Duodenal mucosa (tissue), 2 donors: ENCODE results near the gene SLC10A1.
"Not testable (repeated sequence)": the region's sequence is repeated elsewhere in the genome, so short reads cannot be mapped to it uniquely, and the experiment has no call there.

Experiments
- H3K27ac ChIP-seq: one replicate; pipeline ENCODE4 v1.7.0; 2013; ENCODE audit warnings: low read depth, low read length
- H3K27me3 ChIP-seq, 2 donors: one replicate each; pipeline ENCODE4 v1.7.0; 2013; ENCODE audit warnings: low read length in 2 of 2, control low read depth in 1 of 2; ENCODE audit not compliant: insufficient read depth in 2 of 2, control insufficient read depth in 1 of 2
- H3K36me3 ChIP-seq, 2 donors: one replicate each; pipeline ENCODE4 v1.7.0; 2013; ENCODE audit warnings: low read length in 2 of 2, control low read depth in 1 of 2; ENCODE audit not compliant: insufficient read depth in 2 of 2, control insufficient read depth in 1 of 2
- H3K4me1 ChIP-seq, 2 donors: one replicate each; pipeline ENCODE4 v1.7.0; 2013; ENCODE audit warnings: low read length in 2 of 2, control low read depth in 1 of 2; ENCODE audit not compliant: insufficient read depth in 2 of 2, control insufficient read depth in 1 of 2
- H3K4me3 ChIP-seq, 2 donors: one replicate each; pipeline ENCODE4 v1.7.0; 2013; ENCODE audit warnings: low read length in 2 of 2, low read depth in 1 of 2
- H3K9ac ChIP-seq, 2 donors: one replicate each; pipeline ENCODE4 v1.7.0; 2013; ENCODE audit warnings: low read length in 2 of 2, low read depth in 1 of 2
- H3K9me3 ChIP-seq, 2 donors: one replicate each; pipeline ENCODE4 v1.7.0; 2013; ENCODE audit warnings: low read length in 2 of 2, control low read depth in 1 of 2; ENCODE audit not compliant: control insufficient read depth in 1 of 2

Gene SLC10A1

GRCh38 chr14:69827560-69827959 lies 30.5 kb upstream of the SLC10A1 start:
- Histone ChIP-seq H3K36me3 (no peaks in the 10 kb centered on the region), H3K4me3 (no peak overlapping the region), H3K27ac (no peak overlapping the region), H3K9ac (no peak overlapping the region), H3K4me1 (no peaks in the 10 kb centered on the region), H3K9me3 (no peaks in the 10 kb centered on the region), H3K27me3 (no peaks in the 10 kb centered on the region)

GRCh38 chr14:69822456-69822855 lies 25.4 kb upstream of the SLC10A1 start:
- H3K9ac ChIP-seq: no peak overlapping the region

GRCh38 chr14:69820991-69821390 lies 23.9 kb upstream of the SLC10A1 start:
- no peaks in the 10 kb centered on the region for H3K4me1 ChIP-seq
- H3K9me3 ChIP-seq: no peaks in the 10 kb centered on the region
- no peak overlapping the region for H3K27ac ChIP-seq
- no peak overlapping the region for H3K9ac ChIP-seq
- H3K36me3 ChIP-seq: no peaks in the 10 kb centered on the region
- no peak overlapping the region for H3K4me3 ChIP-seq
- peaks cover 0 to 3% of the 10 kb centered on the region in 2 donors for H3K27me3 ChIP-seq

More at GRCh38 chr14:69822456-69822855, 25.4 kb upstream of the SLC10A1 start:
- Histone ChIP-seq H3K27ac (no peak overlapping the region), H3K27me3 (no peaks in the 10 kb centered on the region), H3K36me3 (no peaks in the 10 kb centered on the region), H3K4me3 (no peak overlapping the region), H3K9me3 (no peaks in the 10 kb centered on the region), H3K4me1 (no peaks in the 10 kb centered on the region)

- Histone ChIP-seq H3K36me3 (no peaks in the 10 kb centered on the region), H3K27ac (no peak overlapping the region), H3K27me3 (peaks cover 0 to 3% of the 10 kb centered on the region in 2 donors), H3K4me1 (no peaks in the 10 kb centered on the region), H3K9me3 (no peaks in the 10 kb centered on the region), H3K9ac (no peak overlapping the region), H3K4me3 (no peak overlapping the region)
These were observed 22.6 kb upstream of the SLC10A1 start for GRCh38 chr14:69819607-69820006.

- H3K4me1 ChIP-seq: no peaks in the 10 kb centered on the region
- peaks cover 0 to 3% of the 10 kb centered on the region in 2 donors for H3K27me3 ChIP-seq
- no peak overlapping the region for H3K27ac ChIP-seq
- H3K4me3 ChIP-seq: no peak overlapping the region
- H3K9me3 ChIP-seq: no peaks in the 10 kb centered on the region
- no peaks in the 10 kb centered on the region for H3K36me3 ChIP-seq
- no peak overlapping the region for H3K9ac ChIP-seq
These were observed 21.7 kb upstream of the SLC10A1 start for GRCh38 chr14:69818758-69819191.

GRCh38 chr14:69816216-69816615 lies 19.2 kb upstream of the SLC10A1 start:
- Histone ChIP-seq H3K4me1 (no peaks in the 10 kb centered on the region), H3K9ac (no peak overlapping the region), H3K9me3 (no peaks in the 10 kb centered on the region), H3K27me3 (peaks cover 0 to 3% of the 10 kb centered on the region in 2 donors), H3K27ac (no peak overlapping the region), H3K4me3 (no peak overlapping the region), H3K36me3 (no peaks in the 10 kb centered on the region)

- H3K9ac ChIP-seq: no peak overlapping the region
- no peaks in the 10 kb centered on the region for H3K9me3 ChIP-seq
- H3K4me3 ChIP-seq: no peak overlapping the region
- no peaks in the 10 kb centered on the region for H3K36me3 ChIP-seq
- no peak overlapping the region for H3K27ac ChIP-seq
- H3K27me3 ChIP-seq: peaks cover 0 to 3% of the 10 kb centered on the region in 2 donors
- no peaks in the 10 kb centered on the region for H3K4me1 ChIP-seq
These were observed 18.5 kb upstream of the SLC10A1 start for GRCh38 chr14:69815556-69815955.

GRCh38 chr14:69814397-69814796 lies 17.4 kb upstream of the SLC10A1 start:
- H3K36me3 ChIP-seq: no peaks in the 10 kb centered on the region
- H3K4me3 ChIP-seq: no peak overlapping the region
- peaks cover 1 to 2% of the 10 kb centered on the region in 2 donors for H3K4me1 ChIP-seq
- H3K9ac ChIP-seq: no peak overlapping the region
- H3K27ac ChIP-seq: no peak overlapping the region
- H3K27me3 ChIP-seq: peaks cover 0 to 3% of the 10 kb centered on the region in 2 donors
- H3K9me3 ChIP-seq: no peaks in the 10 kb centered on the region

- H3K9ac ChIP-seq, H3K4me3 ChIP-seq, H3K27me3 ChIP-seq, H3K4me1 ChIP-seq, H3K36me3 ChIP-seq, H3K27ac ChIP-seq, H3K9me3 ChIP-seq: not testable (repeated sequence)
These were observed 16.3 kb upstream of the SLC10A1 start for GRCh38 chr14:69813346-69813745.

- H3K4me3 ChIP-seq: no peak overlapping the region
- H3K9me3 ChIP-seq: no peaks in the 10 kb centered on the region
- no peak overlapping the region for H3K9ac ChIP-seq
- H3K36me3 ChIP-seq: no peaks in the 10 kb centered on the region
- H3K27me3 ChIP-seq: peaks cover 0 to 3% of the 10 kb centered on the region in 2 donors
- no peak overlapping the region for H3K27ac ChIP-seq
- H3K4me1 ChIP-seq: peaks cover 9% of the 10 kb centered on the region in 2 donors
These were observed 15.7 kb upstream of the SLC10A1 start for GRCh38 chr14:69812711-69813110.

- no peak overlapping the region for H3K9ac ChIP-seq
- H3K36me3 ChIP-seq: no peaks in the 10 kb centered on the region
- H3K9me3 ChIP-seq: no peaks in the 10 kb centered on the region
- no peaks in the 10 kb centered on the region for H3K27me3 ChIP-seq
- H3K27ac ChIP-seq: no peak overlapping the region
- no peak overlapping the region for H3K4me3 ChIP-seq
- peaks cover 9% of the 10 kb centered on the region in 2 donors for H3K4me1 ChIP-seq
These were observed 14.8 kb upstream of the SLC10A1 start for GRCh38 chr14:69811868-69812252.
